ENCODE results near the gene TUBB4B.

TUBB4B gene

GRCh38 chr9:137240841-137241489 is at the start of gene TUBB4B:
Gene TUBB4B, plus strand, starts transcription at chr9:137241287. Its CDS starts 74 bp downstream, at chr9:137241361.
- DNase-seq = peak; percentile 97

- DNase-seq = no peak
Observed at GRCh38 chr9:137191691-137192447, 49.2 kb upstream of the TUBB4B start.

- no peak for DNase-seq
Observed at GRCh38 chr9:137192448-137192780, 48.7 kb upstream of the TUBB4B start.

GRCh38 chr9:137192859-137193258 is 48.2 kb upstream of the TUBB4B start:
- no peak for DNase-seq

GRCh38 chr9:137193771-137194170 is 47.3 kb upstream of the TUBB4B start:
- no peak for DNase-seq

GRCh38 chr9:137194388-137194787 is 46.7 kb upstream of the TUBB4B start:
- no peak for DNase-seq

GRCh38 chr9:137194909-137195308 is 46.2 kb upstream of the TUBB4B start:
- no peak for DNase-seq

GRCh38 chr9:137195525-137196220 is 45.4 kb upstream of the TUBB4B start:
- DNase-seq = no peak

GRCh38 chr9:137198051-137198901 is 42.8 kb upstream of the TUBB4B start:
- DNase-seq = no peak

- no peak for DNase-seq
Observed at GRCh38 chr9:137198902-137199283, 42.2 kb upstream of the TUBB4B start.

GRCh38 chr9:137199411-137200121 is 41.5 kb upstream of the TUBB4B start:
- no peak for DNase-seq

- DNase-seq = peak; percentile 99
Observed at GRCh38 chr9:137200311-137201204, 40.5 kb upstream of the TUBB4B start, which contains the start of gene TPRN. Gene TPRN, minus strand, starts transcription at chr9:137200741. Its CDS starts 30 bp downstream, at chr9:137200711.

GRCh38 chr9:137201205-137201868 is 39.8 kb upstream of the TUBB4B start:
- no peak for DNase-seq

- no peak for DNase-seq
Observed at GRCh38 chr9:137202966-137203365, 38.1 kb upstream of the TUBB4B start.

GRCh38 chr9:137204731-137205125 is 36.4 kb upstream of the TUBB4B start:
- no peak for DNase-seq

GRCh38 chr9:137205126-137206069 is 35.7 kb upstream of the TUBB4B start, which contains the start of the genes NDOR1 and TMEM203:
Gene NDOR1, plus strand, starts transcription at chr9:137205700. Its CDS starts 78 bp downstream, at chr9:137205778.
Gene TMEM203, minus strand, starts transcription at chr9:137205648. Its CDS starts 234 bp downstream, at chr9:137205414.
- peak; percentile 95 for DNase-seq

GRCh38 chr9:137206602-137207001 is 34.5 kb upstream of the TUBB4B start:
- no peak for DNase-seq

- DNase-seq = no peak
Observed at GRCh38 chr9:137211532-137211931, 29.6 kb upstream of the TUBB4B start.

GRCh38 chr9:137212520-137212919 is 28.6 kb upstream of the TUBB4B start:
- no peak for DNase-seq

Measured in activated naive CD4-positive, alpha-beta T cell treated with anti-CD3 and anti-CD28 coated beads, Interleukin-2, amount 50 U/mL, for 16 hours (primary cell).